Measurements from ENCODE around the gene MAP3K2. TPM values are rescaled to one million over a fixed set of nuclear protein-coding genes. Genes with fewer than 3 reads are reported as not detected.

The MAP3K2 gene
- polyA plus RNA-seq, 3 donors = 16.0 to 86.4 (median 66.3) TPM

DNA sequence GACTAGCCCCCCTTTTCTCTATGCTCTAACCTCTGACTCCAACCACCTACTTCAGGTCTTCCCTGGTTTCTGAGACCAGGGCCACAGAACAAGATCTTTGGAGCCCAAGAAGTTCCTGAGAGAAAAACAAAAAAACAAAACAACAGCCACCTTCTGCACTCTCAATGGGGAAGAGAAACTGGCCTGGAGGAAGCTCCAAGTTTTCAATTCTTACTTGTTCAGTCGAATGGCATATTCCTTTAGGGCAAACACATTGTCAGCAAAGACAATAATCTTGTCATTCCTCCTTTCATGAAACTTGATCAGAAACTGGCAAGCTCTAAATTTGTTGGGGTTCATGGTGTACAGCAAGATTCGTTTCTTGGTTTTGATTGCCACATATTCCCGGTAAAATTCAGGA is 108.8 kb downstream of the MAP3K2 start:
- H3K27ac ChIP-seq (ENCODE audit: low read depth in 1 of 2, low read length in 2 of 2) = peak overlapping the region; percentile 3 to 66
- Mint-ChIP-seq H3K4me1 (peaks cover 13% of the 10 kb centered on the region), H3K36me3 (peaks cover 86 to 99% of the 10 kb centered on the region in 2 donors), H3K4me3 (peak overlapping the region in 1 of 2 donors; percentile 46), H3K9me3 (peaks cover 0 to 5% (median 0%) of the 10 kb centered on the region in 7 donors), H3K27me3 (ENCODE audit: low read depth in 3 of 3) (peaks cover 0 to 2% (median 0%) of the 10 kb centered on the region in 3 donors), H3K27ac (peak overlapping the region in 6 of 7 donors; percentile 77 to 87 (median 80))
- intact Hi-C loops (cut with micrococcal nuclease) = no loop called here
- H3K9me3 ChIP-seq (replicated peaks in 1 of 2; ENCODE audit: control insufficient read depth in 1 of 2, insufficient read depth in 1 of 2, low read length in 2 of 2) = no peaks in the 10 kb centered on the region
- H4K20me1 ChIP-seq (ENCODE audit: insufficient read depth, low read length) = no peaks in the 10 kb centered on the region
- peak overlapping the region; percentile 6 for H3K9ac ChIP-seq (ENCODE audit: insufficient read depth, low read length, poor library complexity, severe bottlenecking)
- no peaks in the 10 kb centered on the region for H3K27me3 ChIP-seq (ENCODE audit: control insufficient read depth in 2 of 2, insufficient read depth in 2 of 2, low read length in 2 of 2)
- peaks cover 14% of the 10 kb centered on the region for H3K79me2 ChIP-seq (ENCODE audit: insufficient read depth, low read length)
- TF ChIP-seq, protein P1, sequence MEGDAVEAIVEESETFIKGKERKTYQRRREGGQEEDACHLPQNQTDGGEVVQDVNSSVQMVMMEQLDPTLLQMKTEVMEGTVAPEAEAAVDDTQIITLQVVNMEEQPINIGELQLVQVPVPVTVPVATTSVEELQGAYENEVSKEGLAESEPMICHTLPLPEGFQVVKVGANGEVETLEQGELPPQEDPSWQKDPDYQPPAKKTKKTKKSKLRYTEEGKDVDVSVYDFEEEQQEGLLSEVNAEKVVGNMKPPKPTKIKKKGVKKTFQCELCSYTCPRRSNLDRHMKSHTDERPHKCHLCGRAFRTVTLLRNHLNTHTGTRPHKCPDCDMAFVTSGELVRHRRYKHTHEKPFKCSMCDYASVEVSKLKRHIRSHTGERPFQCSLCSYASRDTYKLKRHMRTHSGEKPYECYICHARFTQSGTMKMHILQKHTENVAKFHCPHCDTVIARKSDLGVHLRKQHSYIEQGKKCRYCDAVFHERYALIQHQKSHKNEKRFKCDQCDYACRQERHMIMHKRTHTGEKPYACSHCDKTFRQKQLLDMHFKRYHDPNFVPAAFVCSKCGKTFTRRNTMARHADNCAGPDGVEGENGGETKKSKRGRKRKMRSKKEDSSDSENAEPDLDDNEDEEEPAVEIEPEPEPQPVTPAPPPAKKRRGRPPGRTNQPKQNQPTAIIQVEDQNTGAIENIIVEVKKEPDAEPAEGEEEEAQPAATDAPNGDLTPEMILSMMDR (IDR thresholded peaks at IDR 0.05) = no peak
- DNase-seq = no peak
- H3K4me3 ChIP-seq (replicated peaks in 1 of 3; ENCODE audit: low read depth in 2 of 3, low read length in 3 of 3) = no peak overlapping the region
- no peak overlapping the region for H3K4me2 ChIP-seq (replicated peaks; ENCODE audit: extremely low read depth, low read length, poor library complexity, severe bottlenecking)
- WGBS (ENCODE audit: insufficient coverage) = no CpG with 5 or more reads among the region's 3 CpGs
- peaks cover 78 to 97% of the 10 kb centered on the region in 2 donors for H3K36me3 ChIP-seq (replicated peaks in 1 of 2; ENCODE audit: control insufficient read depth in 1 of 2, insufficient read depth in 2 of 2, low read length in 2 of 2)
- H3K4me1 ChIP-seq (ENCODE audit: control insufficient read depth in 1 of 2, insufficient read depth in 2 of 2, low read length in 2 of 2) = peaks cover 12 to 13% of the 10 kb centered on the region in 2 donors
- H2AFZ ChIP-seq (ENCODE audit: insufficient read depth, low read depth, low read length, poor library complexity, severe bottlenecking) = no peak overlapping the region

DNA sequence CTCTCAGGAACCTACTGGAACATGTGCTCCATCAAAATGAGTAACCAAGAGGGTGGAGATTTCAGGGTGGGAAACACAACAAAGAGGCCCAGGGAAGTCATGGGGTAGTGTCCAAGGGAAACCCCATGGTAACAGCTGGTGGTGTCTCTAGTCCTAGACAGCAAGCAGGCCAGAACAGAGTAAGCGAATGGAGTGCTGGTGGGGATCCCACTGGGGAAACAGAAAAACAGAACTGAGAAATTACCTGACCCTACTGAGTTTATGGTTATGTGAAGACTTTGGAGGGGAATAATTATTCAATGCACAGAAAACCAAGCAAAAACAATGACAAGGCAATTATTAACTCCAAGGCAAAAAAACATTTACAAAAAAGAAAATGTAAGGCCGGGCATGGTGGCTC is 110.7 kb downstream of the MAP3K2 start:
- Histone ChIP-seq H3K4me3 (replicated peaks in 1 of 3; ENCODE audit: low read depth in 2 of 3, low read length in 3 of 3) (no peak overlapping the region), H3K4me2 (replicated peaks; ENCODE audit: extremely low read depth, low read length, poor library complexity, severe bottlenecking) (no peak overlapping the region), H3K9me3 (replicated peaks in 1 of 2; ENCODE audit: control insufficient read depth in 1 of 2, insufficient read depth in 1 of 2, low read length in 2 of 2) (no peaks in the 10 kb centered on the region), H3K79me2 (ENCODE audit: insufficient read depth, low read length) (peaks cover 3% of the 10 kb centered on the region), H3K27ac (ENCODE audit: low read depth in 1 of 2, low read length in 2 of 2) (peak overlapping the region in 1 of 2 donors; percentile 17), H2AFZ (ENCODE audit: insufficient read depth, low read depth, low read length, poor library complexity, severe bottlenecking) (no peak overlapping the region), H3K4me1 (ENCODE audit: control insufficient read depth in 1 of 2, insufficient read depth in 2 of 2, low read length in 2 of 2) (peaks cover 12 to 13% of the 10 kb centered on the region in 2 donors), H4K20me1 (ENCODE audit: insufficient read depth, low read length) (no peaks in the 10 kb centered on the region), H3K27me3 (ENCODE audit: control insufficient read depth in 2 of 2, insufficient read depth in 2 of 2, low read length in 2 of 2) (no peaks in the 10 kb centered on the region), H3K9ac (ENCODE audit: insufficient read depth, low read length, poor library complexity, severe bottlenecking) (no peak overlapping the region), H3K36me3 (replicated peaks in 1 of 2; ENCODE audit: control insufficient read depth in 1 of 2, insufficient read depth in 2 of 2, low read length in 2 of 2) (peaks cover 74 to 94% of the 10 kb centered on the region in 2 donors)
- Mint-ChIP-seq H3K4me3 (no peak overlapping the region), H3K36me3 (peaks cover 85 to 99% of the 10 kb centered on the region in 2 donors), H3K27ac (peak overlapping the region in 1 of 7 donors; percentile 26), H3K27me3 (ENCODE audit: low read depth in 3 of 3) (peaks cover 0 to 2% (median 0%) of the 10 kb centered on the region in 3 donors), H3K4me1 (peaks cover 11% of the 10 kb centered on the region), H3K9me3 (no peaks in the 10 kb centered on the region)
- no peak for DNase-seq
- WGBS (ENCODE audit: insufficient coverage) = no CpG with 5 or more reads among the region's 2 CpGs
- intact Hi-C loops (cut with micrococcal nuclease) = no loop called here
- TF ChIP-seq, protein P1 (IDR thresholded peaks at IDR 0.05) = no peak

All from CD14-positive monocyte (primary cell).